ENCODE results near the gene OR5A1. TPM values are rescaled to one million over a fixed set of nuclear protein-coding genes. Genes with fewer than 3 reads are reported as not detected.

OR5A1 gene
- total and polyA plus RNA-seq, 4 donors = not detected

GRCh38 chr11:59415111-59415510 is 21.2 kb upstream of the OR5A1 start (continued):
- TF ChIP-seq CTCF (IDR thresholded peaks at IDR 0.05; ENCODE audit: low read depth, low read length, missing input control) (no peak), RXRA (IDR thresholded peaks at IDR 0.05) (no peak), ATF3 (IDR thresholded peaks at IDR 0.05) (no peak), FOXA2 (IDR thresholded peaks at IDR 0.05) (no peak)

GRCh38 chr11:59416613-59417012 is 19.7 kb upstream of the OR5A1 start:
- Histone ChIP-seq H3K9me3 (ENCODE audit: control insufficient read depth in 4 of 4, low read length in 3 of 4) (no peaks in the 10 kb centered on the region), H3K36me3 (ENCODE audit: control insufficient read depth in 4 of 4, insufficient read depth in 3 of 4, low read depth in 1 of 4, low read length in 3 of 4) (no peaks in the 10 kb centered on the region), H3K27ac (ENCODE audit: low read depth in 1 of 2, low read length in 2 of 2) (no peak overlapping the region), H3K27me3 (ENCODE audit: control insufficient read depth in 4 of 4, insufficient read depth in 4 of 4, low read length in 3 of 4) (no peaks in the 10 kb centered on the region), H3K4me3 (ENCODE audit: low read depth in 1 of 3, low read length in 3 of 3) (no peak overlapping the region), H3K4me1 (ENCODE audit: control insufficient read depth in 4 of 4, insufficient read depth in 4 of 4, low read length in 3 of 4) (no peaks in the 10 kb centered on the region), H3K9ac (ENCODE audit: low read depth in 1 of 2, low read length in 2 of 2) (no peak overlapping the region)
- 86% methylated on average over 5 of the region's 5 CpGs for WGBS
- TF ChIP-seq NR2F2 (IDR thresholded peaks at IDR 0.05) (no peak), REST (IDR thresholded peaks at IDR 0.05) (no peak), HNF4A (conservative IDR thresholded peaks at IDR 0.05) (no peak), MAX (IDR thresholded peaks at IDR 0.05) (no peak), HNF4G (IDR thresholded peaks at IDR 0.05) (no peak), CTCF (IDR thresholded peaks at IDR 0.05; ENCODE audit: low read depth, low read length, missing input control) (no peak), ATF3 (IDR thresholded peaks at IDR 0.05) (no peak), TAF1 (conservative IDR thresholded peaks at IDR 0.05) (no peak)
- no peak for DNase-seq (ENCODE audit: low spot score)

GRCh38 chr11:59417023-59417422 is 19.2 kb upstream of the OR5A1 start:
- no peak overlapping the region for H3K4me3 ChIP-seq (ENCODE audit: low read depth in 1 of 3, low read length in 3 of 3)
- DNase-seq (ENCODE audit: low spot score) = no peak
- no peaks in the 10 kb centered on the region for H3K36me3 ChIP-seq (ENCODE audit: control insufficient read depth in 4 of 4, insufficient read depth in 3 of 4, low read depth in 1 of 4, low read length in 3 of 4)
- no peak overlapping the region for H3K27ac ChIP-seq (ENCODE audit: low read depth in 1 of 2, low read length in 2 of 2)
- H3K9me3 ChIP-seq (ENCODE audit: control insufficient read depth in 4 of 4, low read length in 3 of 4) = no peaks in the 10 kb centered on the region
- H3K4me1 ChIP-seq (ENCODE audit: control insufficient read depth in 4 of 4, insufficient read depth in 4 of 4, low read length in 3 of 4) = no peaks in the 10 kb centered on the region
- no peaks in the 10 kb centered on the region for H3K27me3 ChIP-seq (ENCODE audit: control insufficient read depth in 4 of 4, insufficient read depth in 4 of 4, low read length in 3 of 4)
- no peak for TF ChIP-seq EGR1 (IDR thresholded peaks at IDR 0.05; ENCODE audit: low read depth in 2 of 2)
- TF ChIP-seq SP1 (IDR thresholded peaks at IDR 0.05) = no peak
- no peak for TF ChIP-seq TAF1 (conservative IDR thresholded peaks at IDR 0.05)
- no peak for TF ChIP-seq REST (IDR thresholded peaks at IDR 0.05)
- no peak for TF ChIP-seq YY1 (IDR thresholded peaks at IDR 0.05)
- no peak for TF ChIP-seq JUND (IDR thresholded peaks at IDR 0.05)
- 75% methylated on average over 5 of the region's 5 CpGs for WGBS
- H3K9ac ChIP-seq (ENCODE audit: low read depth in 1 of 2, low read length in 2 of 2) = no peak overlapping the region

All from liver (tissue), 9 donors.